ENCODE measurements around the gene NCK2. TPM values are rescaled to one million over a fixed set of nuclear protein-coding genes. Genes with fewer than 3 reads are reported as not detected.

The NCK2 gene
- total RNA-seq, 1 experiment from 2014 or later, result 89.0 TPM

GRCh38 chr2:105752691-105753358 is 8.1 kb downstream of the NCK2 start:
- ChIA-PET POLR2A (no interaction called here), CTCF (no interaction called here)
- Mint-ChIP-seq H3K36me3 (ENCODE audit: insufficient read depth, unreplicated experiment) (peaks cover 32% of the 10 kb centered on the region), H3K27ac (ENCODE audit: unreplicated experiment) (no peak overlapping the region), H3K9me3 (ENCODE audit: unreplicated experiment) (no peaks in the 10 kb centered on the region), H3K4me1 (ENCODE audit: low read depth, unreplicated experiment) (peaks cover 26% of the 10 kb centered on the region), H3K4me3 (ENCODE audit: unreplicated experiment) (no peak overlapping the region), H3K27me3 (ENCODE audit: insufficient read depth, unreplicated experiment) (no peaks in the 10 kb centered on the region)
- Histone ChIP-seq H3K4me3 (ENCODE audit: low read depth, low read length) (no peak overlapping the region), H3K4me1 (peaks cover 7% of the 10 kb centered on the region), H3K27me3 (replicated peaks; ENCODE audit: control insufficient read depth, insufficient read depth, low read length) (no peaks in the 10 kb centered on the region), H3K36me3 (ENCODE audit: control insufficient read depth, insufficient read depth, low read length) (peaks cover 2% of the 10 kb centered on the region), H3K9me3 (no peaks in the 10 kb centered on the region)
- no TSS peak for BruUV-seq (replicated peaks)
- DNase-seq, result no peak
- TF ChIP-seq, protein P1, sequence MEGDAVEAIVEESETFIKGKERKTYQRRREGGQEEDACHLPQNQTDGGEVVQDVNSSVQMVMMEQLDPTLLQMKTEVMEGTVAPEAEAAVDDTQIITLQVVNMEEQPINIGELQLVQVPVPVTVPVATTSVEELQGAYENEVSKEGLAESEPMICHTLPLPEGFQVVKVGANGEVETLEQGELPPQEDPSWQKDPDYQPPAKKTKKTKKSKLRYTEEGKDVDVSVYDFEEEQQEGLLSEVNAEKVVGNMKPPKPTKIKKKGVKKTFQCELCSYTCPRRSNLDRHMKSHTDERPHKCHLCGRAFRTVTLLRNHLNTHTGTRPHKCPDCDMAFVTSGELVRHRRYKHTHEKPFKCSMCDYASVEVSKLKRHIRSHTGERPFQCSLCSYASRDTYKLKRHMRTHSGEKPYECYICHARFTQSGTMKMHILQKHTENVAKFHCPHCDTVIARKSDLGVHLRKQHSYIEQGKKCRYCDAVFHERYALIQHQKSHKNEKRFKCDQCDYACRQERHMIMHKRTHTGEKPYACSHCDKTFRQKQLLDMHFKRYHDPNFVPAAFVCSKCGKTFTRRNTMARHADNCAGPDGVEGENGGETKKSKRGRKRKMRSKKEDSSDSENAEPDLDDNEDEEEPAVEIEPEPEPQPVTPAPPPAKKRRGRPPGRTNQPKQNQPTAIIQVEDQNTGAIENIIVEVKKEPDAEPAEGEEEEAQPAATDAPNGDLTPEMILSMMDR (IDR thresholded peaks at IDR 0.05; ENCODE audit: insufficient read depth in 1 of 2, low read depth in 1 of 2, low read length in 1 of 2, severe bottlenecking in 1 of 2, unreplicated experiment in 1 of 2), result no peak
- intact Hi-C loops (cut with micrococcal nuclease; ENCODE audit: unreplicated experiment), result no loop called here

DNA sequence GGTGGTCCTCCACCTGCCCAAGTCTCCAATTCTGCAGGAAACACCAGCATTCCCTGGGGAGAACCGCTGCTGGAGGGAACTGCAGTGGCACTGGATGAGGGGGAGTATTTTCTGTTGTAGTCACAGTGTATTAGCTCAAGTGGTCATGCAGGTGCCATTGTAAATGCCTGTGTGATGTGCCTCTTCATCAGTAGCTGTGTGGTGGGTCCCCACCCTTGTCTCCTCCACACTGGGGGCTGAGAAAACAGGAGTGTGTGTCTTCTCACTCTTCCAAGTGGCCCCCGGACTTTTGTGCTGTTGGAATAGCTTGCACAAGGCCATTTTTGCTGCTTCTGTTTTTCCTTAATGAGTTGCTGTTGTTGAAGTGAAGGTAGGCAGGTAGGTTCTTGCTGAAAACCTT is 8.7 kb downstream of the NCK2 start:
- POLR2A ChIA-PET, result no interaction called here
- H3K4me1 Mint-ChIP-seq (ENCODE audit: low read depth, unreplicated experiment), result peaks cover 26% of the 10 kb centered on the region

GRCh38 chr2:105754011-105754410 is 9.3 kb downstream of the NCK2 start:
- H3K27me3 ChIP-seq (replicated peaks; ENCODE audit: control insufficient read depth, insufficient read depth, low read length), result no peaks in the 10 kb centered on the region
- Mint-ChIP-seq H3K27me3 (ENCODE audit: insufficient read depth, unreplicated experiment) (no peaks in the 10 kb centered on the region), H3K4me3 (ENCODE audit: unreplicated experiment) (no peak overlapping the region), H3K9me3 (ENCODE audit: unreplicated experiment) (no peaks in the 10 kb centered on the region), H3K36me3 (ENCODE audit: insufficient read depth, unreplicated experiment) (peaks cover 30% of the 10 kb centered on the region), H3K27ac (ENCODE audit: unreplicated experiment) (no peak overlapping the region), H3K4me1 (ENCODE audit: low read depth, unreplicated experiment) (peaks cover 26% of the 10 kb centered on the region)
- BruUV-seq (replicated peaks), result no TSS peak
- H3K36me3 ChIP-seq (ENCODE audit: control insufficient read depth, insufficient read depth, low read length), result peaks cover 2% of the 10 kb centered on the region
- peaks cover 7% of the 10 kb centered on the region for H3K4me1 ChIP-seq
- ChIA-PET CTCF (no interaction called here), POLR2A (interaction anchor here (0.5 kb wide), 1 partner anchor 42 kb away, joined by 7 read pairs; no protein-coding TSS in a partner anchor)
- H3K4me3 ChIP-seq (ENCODE audit: low read depth, low read length), result no peak overlapping the region
- no peak for DNase-seq
- H3K9me3 ChIP-seq, result no peaks in the 10 kb centered on the region
- intact Hi-C loops (cut with micrococcal nuclease; ENCODE audit: unreplicated experiment), result no loop called here
- TF ChIP-seq, protein P1 (IDR thresholded peaks at IDR 0.05; ENCODE audit: insufficient read depth in 1 of 2, low read depth in 1 of 2, low read length in 1 of 2, severe bottlenecking in 1 of 2, unreplicated experiment in 1 of 2), result no peak

More for the DNA sequence above, 8.7 kb downstream of the NCK2 start:
- H3K9me3 ChIP-seq, result no peaks in the 10 kb centered on the region
- Mint-ChIP-seq H3K4me3 (ENCODE audit: unreplicated experiment) (no peak overlapping the region), H3K36me3 (ENCODE audit: insufficient read depth, unreplicated experiment) (peaks cover 32% of the 10 kb centered on the region), H3K27me3 (ENCODE audit: insufficient read depth, unreplicated experiment) (no peaks in the 10 kb centered on the region), H3K9me3 (ENCODE audit: unreplicated experiment) (no peaks in the 10 kb centered on the region), H3K27ac (ENCODE audit: unreplicated experiment) (no peak overlapping the region)
- H3K4me3 ChIP-seq (ENCODE audit: low read depth, low read length), result no peak overlapping the region
- DNase-seq, result no peak
- intact Hi-C loops (cut with micrococcal nuclease; ENCODE audit: unreplicated experiment), result no loop called here
- peaks cover 2% of the 10 kb centered on the region for H3K36me3 ChIP-seq (ENCODE audit: control insufficient read depth, insufficient read depth, low read length)
- TF ChIP-seq, protein P1 (IDR thresholded peaks at IDR 0.05; ENCODE audit: insufficient read depth in 1 of 2, low read depth in 1 of 2, low read length in 1 of 2, severe bottlenecking in 1 of 2, unreplicated experiment in 1 of 2), result no peak
- CTCF ChIA-PET, result no interaction called here
- no peaks in the 10 kb centered on the region for H3K27me3 ChIP-seq (replicated peaks; ENCODE audit: control insufficient read depth, insufficient read depth, low read length)
- no TSS peak for BruUV-seq (replicated peaks)
- H3K4me1 ChIP-seq, result peaks cover 7% of the 10 kb centered on the region
